Stimulated activated CD4-positive, alpha-beta T cell treated with anti-CD3 and anti-CD28 coated beads, Interleukin-4, amount 100 ng/mL, for 48 hours (primary cell): ENCODE data around the gene OLA1.

ENCODE experiments used
- DNase-seq, 2 donors: peaks; one replicate each; pipeline ENCODE4 v3.0.0-alpha.2; 2020; ENCODE audit warnings: low read depth in 2 of 2

Gene OLA1

DNA sequence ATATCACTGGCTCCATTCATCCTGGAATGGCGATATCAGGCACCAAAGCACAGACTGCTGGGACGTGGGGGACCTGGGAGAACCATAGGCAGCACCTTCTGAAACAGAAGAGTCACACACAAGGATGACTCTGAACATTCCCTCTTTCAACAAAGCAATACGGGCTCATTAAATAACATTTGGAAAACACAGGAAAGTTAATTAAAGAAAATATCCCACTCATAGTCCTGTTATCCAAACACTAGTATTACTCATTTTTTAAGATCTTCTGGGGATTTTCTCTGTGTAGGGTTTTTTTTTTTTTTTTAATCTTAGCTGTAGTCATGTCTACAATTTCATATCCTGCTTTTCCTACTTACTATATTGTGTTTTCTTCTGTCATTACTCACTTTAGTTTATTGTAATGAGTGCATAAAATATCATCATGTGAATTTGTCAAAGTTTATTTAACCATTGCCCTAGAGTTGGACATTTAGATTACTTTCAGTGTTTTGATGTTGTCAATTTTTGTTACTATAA, 213.2 kb downstream of the OLA1 start:
- DNase-seq = no peak

DNA sequence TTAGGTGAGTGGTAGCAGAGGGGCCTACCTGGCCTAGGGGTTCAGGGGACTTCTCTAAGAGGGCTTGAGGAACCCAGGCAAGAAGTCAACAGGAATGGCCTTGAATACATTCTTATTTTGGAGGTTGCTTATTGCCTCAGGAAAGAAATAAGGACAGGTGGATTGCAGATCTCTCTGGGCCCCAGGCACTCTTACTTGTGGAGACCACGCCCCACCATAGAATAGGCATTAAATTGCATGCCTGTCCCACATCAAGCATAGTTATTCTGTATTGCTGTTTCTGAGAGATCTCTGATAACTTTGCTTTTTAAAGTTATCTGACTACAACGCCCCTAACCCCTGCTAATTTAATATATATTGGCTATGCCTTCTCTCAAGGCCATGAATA, 215.2 kb downstream of the OLA1 start:
- no peak for DNase-seq

DNA sequence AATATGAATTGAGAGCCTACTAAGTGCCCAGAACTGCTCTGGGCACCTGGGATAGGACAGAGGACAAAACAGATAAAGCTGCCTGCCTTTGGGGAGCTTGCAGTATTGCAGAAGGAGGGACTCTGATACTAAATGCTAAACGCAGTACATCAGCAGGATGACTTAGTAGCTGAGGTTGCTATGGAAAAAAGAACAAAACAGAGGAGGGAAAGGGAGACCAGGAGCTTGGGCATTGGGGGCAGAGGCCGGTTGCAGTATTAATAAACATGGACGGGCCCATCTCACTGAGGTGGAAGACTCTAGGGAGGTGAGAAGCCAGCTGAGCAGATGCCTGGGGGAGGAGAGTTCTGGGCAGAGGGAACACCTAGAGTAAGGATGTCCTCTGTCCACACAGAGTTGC, 217.1 kb downstream of the OLA1 start:
- no peak for DNase-seq

DNA sequence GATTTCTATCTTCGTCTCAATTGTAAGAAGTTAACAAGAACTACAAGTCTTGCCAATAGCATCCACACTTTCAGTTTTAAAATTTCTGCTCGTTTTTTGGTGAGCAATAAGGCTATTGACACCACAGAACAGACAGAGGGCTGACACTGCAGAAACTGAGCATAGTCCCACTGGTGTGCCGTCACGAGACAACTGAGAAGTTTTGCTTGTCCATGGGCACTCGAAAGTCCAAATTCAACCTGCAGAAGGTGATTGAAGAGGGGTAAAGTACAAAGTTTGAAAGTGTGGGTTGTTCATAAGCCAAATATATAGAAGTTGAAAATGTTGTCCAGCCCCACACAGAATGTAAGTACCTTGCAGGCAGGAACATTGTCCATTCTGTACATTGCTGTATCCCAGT, 219.4 kb downstream of the OLA1 start:
- no peak for DNase-seq

DNA sequence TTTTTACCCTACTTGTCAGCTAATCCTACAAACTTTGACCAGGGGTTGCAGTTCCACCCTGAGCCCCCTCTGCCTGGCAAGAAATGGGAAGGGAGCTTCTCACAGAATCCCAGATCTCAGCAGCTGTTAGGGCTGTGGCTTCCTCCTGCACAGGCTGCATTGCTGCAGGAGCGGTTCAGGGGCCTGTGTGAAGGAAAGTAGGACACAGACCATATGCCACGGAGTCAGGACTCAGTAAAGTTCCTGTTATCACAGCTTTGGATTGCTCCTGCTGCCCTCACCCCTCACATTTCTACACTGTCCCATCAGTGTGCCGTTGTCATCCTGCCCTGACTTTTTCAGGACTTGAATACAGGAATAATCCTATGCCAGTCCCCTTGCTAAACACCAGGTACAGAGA, 220.4 kb downstream of the OLA1 start:
- no peak for DNase-seq

DNA sequence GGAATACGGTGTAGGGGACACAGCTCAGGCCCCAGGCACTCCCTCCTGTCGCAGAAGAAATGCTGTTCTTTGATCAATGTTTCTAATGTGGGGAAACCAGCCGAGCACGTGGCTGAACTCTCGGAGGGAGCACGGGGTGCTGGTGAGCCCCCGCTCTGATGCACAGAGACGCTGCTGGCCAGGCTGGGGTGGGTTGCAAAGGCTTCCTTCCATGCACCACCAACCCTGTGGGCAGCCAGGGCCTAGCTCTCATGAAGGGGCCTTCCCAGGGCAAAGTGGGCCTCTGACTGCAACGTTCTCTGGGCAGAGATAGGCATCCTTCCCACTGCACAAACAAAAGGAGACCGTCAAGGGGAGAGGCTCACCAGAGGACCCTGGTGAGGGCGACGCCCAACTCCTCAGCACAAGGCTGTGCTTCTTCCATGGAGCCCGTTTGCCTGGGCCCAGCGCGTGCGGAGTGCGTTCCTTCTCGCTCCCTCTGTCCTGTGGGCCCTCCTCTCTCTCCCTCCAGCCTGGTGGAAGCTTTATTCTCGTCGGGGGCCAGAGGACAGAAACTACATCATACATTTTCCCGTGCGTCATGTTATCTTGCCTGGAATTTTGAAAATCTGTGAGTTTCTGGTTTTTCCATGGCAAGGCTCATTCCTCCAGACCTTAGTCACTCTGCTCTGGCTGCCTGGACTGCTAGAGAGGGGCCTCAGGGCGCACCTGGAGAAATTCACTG, 222.0 kb downstream of the OLA1 start:
- DNase-seq = no peak

DNA sequence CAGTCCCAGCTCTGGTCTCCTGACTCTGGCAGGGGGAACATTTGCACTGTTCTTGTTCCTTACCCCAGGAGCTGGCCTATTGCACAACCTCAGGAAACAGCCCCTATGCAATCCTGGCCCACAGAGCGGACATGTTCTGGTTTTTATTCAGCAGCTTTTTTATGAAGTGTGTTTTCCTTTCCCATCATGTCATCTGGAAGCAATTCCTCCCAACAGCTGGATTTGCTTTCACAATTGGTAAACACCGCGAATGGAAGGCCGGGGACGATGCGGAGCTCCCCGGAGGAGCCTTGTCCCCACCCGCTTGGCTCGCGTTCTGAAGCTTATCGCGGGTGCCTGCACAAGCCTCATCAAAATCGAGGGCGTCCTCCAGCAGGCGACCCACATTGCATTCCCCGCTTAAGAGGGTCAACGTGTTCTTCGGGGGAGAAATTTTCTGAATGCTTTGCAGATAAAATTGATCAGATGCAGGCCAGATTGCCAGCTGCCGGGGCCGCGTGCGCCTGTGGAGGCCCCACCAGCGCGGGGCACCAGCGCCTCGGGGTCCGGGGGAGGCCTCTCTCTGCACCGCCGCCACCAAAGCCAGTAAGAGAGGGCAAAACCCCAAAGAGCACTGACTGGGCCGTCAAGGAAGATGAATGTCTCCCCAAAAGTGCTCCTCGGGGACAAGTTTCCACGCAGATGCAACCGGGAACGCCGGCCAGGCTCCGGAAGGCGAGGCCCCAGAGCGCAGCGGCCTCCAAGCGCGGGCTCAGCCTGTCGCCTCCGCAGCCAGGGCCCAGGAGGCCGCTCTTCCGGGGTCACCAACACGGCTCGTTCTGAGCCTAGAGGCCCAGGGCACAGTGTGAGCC, 222.8 kb downstream of the OLA1 start:
- DNase-seq = no peak

DNA sequence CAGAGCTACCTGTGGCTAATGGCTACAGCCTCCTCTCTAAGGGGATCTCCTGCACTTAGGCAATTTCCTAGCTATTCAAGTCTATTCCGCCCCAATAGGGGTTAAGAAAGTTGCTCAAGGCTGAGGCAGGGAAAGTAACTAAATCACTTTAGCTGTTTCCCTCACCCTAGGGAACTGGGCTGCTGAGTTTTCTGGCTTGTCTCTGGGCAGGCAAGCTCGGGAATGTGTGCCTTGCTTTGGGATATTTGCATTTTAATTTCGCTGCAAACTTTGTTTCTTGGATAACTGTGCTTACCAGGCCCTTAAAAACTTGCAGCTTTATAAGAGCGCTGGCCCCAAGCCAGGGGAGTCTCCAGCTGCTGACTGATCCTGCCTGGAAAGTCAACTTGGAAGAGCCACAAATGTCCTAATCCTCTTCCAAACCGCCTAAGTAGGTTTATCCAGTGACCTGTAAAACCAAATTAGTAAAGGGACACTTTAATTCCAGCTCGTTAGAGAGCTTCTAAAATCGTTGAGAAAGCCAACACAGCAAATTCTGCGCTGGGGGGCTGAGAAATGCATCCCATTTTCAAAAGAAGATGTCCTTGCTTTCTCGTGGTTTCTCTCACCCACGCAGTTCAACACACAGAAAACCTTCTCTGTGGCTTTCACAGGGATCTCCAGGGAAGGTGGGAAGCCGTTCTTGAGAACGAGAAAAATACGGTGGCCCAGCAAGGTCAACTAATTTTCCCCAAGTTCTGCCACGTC, 223.6 kb downstream of the OLA1 start:
- DNase-seq = no peak

DNA sequence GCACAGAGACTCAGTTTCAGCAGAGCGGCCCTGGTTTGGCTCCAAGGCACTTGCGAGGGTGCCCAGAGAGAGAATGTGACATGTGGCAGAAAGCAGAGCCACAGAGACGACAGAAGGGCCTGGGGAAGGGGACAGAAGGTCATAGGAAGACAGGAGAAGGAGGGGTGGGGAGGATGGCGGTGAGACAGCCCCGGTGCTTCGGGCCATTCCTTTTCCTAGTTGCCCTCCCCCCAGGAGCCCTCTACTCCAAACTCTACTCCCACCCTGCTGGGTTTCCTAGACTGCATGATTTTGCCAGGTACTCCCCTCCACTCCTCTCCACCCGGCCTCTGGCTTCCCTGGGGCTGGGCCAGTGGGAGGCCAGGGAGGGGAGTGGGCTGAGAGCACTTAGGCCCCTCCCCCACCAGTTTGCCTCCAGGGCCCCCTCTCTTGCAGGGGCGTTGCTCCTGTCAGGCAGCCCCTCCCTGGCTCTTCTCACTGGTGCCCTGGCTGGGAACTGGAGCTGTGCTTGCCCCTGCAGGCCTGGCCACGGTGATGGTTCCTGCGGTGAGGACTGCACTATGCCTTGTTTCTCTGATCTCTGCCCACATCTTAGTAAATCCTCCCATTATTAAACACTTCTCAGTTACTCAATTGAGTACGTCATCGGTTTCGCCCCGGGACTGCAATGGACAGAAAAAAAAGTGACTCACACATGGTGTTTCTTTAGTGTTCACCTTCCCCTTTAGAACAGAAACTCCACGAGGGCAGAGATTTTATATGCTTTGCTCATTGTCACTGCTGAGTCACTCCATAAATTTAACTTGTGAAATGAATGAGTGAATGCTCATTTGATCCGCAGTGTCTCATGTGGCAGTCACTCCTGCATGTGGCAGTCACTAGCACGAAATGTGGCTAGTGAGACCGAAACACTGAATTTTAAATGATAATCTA, 224.5 kb downstream of the OLA1 start:
- peak in 1 of 2 donors; percentile 56 for DNase-seq
